Neutrophil (primary cell): ENCODE data around the gene GPT2.
"Not testable (repeated sequence)": the region's sequence is repeated elsewhere in the genome, so short reads cannot be mapped to it uniquely, and the experiment has no call there.

Source experiments
- H3K27ac ChIP-seq: fragments of 200-600 bp; sonication (generic); 2 replicates; pipeline ENCODE4 v1.5.1; 2016; ENCODE audit warnings: mild to moderate bottlenecking, moderate library complexity
- H3K27me3 ChIP-seq: fragments of 200-600 bp; sonication (generic); 2 replicates; pipeline ENCODE4 v1.6.0; 2016; ENCODE audit warnings: mild to moderate bottlenecking
- H3K36me3 ChIP-seq: fragments of 200-600 bp; sonication (generic); 2 replicates; pipeline ENCODE4 v1.5.1; 2017
- H3K4me1 ChIP-seq, 2 experiments: fragments of 200-600 bp in 1 of 2; sonication (generic) in 1 of 2; 1 replicate in 1 of 2; 2 replicates in 1 of 2; pipeline versions ENCODE4 v1.5.1 to v1.6.1; 2013 to 2016; ENCODE audit warnings: low read depth in 1 of 2, low read length in 1 of 2, mild to moderate bottlenecking in 1 of 2, moderate library complexity in 1 of 2; ENCODE audit not compliant: control insufficient read depth in 1 of 2, insufficient read depth in 1 of 2
- H3K4me3 ChIP-seq, 2 experiments: fragments of 200-600 bp in 1 of 2; sonication (generic) in 1 of 2; 1 replicate in 1 of 2; 2 replicates in 1 of 2; pipeline ENCODE4 v1.5.1; 2013 to 2016; ENCODE audit warnings: low read depth in 1 of 2, low read length in 1 of 2, mild to moderate bottlenecking in 1 of 2, moderate library complexity in 1 of 2
- H3K9me3 ChIP-seq: fragments of 200-600 bp; sonication (generic); 2 replicates; pipeline ENCODE4 v1.5.1; 2016
- TF ChIP-seq, protein P1 (sequence below): fragments of 200-600 bp; sonication (generic); IDR thresholded peaks from 2 replicates; pipeline ENCODE4 v1.5.1; 2016; ENCODE audit warnings: antibody characterized with exemption

The GPT2 gene

DNA sequence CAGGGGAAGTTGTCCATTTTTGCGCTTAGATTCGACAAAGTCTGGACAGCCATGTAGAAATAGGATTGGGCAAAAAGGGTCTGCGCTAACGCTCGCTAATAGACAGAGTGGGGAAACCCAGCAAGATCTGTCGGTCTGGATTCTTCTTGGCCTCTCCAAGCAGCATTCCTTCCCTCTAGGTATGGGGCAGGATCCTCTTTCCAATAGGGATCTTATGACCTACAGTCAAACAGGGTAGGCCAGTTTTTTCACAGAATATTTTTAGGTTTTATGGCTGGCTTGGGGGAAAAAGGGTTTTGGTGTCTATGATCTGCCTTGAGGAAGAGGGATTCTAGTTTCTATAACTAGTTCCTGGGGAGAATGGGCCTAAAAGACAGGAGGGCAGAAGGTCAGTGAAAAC lies 26.0 kb upstream of the GPT2 start:
- TF ChIP-seq, protein P1, sequence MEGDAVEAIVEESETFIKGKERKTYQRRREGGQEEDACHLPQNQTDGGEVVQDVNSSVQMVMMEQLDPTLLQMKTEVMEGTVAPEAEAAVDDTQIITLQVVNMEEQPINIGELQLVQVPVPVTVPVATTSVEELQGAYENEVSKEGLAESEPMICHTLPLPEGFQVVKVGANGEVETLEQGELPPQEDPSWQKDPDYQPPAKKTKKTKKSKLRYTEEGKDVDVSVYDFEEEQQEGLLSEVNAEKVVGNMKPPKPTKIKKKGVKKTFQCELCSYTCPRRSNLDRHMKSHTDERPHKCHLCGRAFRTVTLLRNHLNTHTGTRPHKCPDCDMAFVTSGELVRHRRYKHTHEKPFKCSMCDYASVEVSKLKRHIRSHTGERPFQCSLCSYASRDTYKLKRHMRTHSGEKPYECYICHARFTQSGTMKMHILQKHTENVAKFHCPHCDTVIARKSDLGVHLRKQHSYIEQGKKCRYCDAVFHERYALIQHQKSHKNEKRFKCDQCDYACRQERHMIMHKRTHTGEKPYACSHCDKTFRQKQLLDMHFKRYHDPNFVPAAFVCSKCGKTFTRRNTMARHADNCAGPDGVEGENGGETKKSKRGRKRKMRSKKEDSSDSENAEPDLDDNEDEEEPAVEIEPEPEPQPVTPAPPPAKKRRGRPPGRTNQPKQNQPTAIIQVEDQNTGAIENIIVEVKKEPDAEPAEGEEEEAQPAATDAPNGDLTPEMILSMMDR, result no peak
- Histone ChIP-seq H3K27me3 (no peaks in the 10 kb centered on the region), H3K9me3 (no peaks in the 10 kb centered on the region), H3K27ac (no peak overlapping the region), H3K4me1 (no peaks in the 10 kb centered on the region), H3K36me3 (no peaks in the 10 kb centered on the region), H3K4me3 (no peak overlapping the region)

DNA sequence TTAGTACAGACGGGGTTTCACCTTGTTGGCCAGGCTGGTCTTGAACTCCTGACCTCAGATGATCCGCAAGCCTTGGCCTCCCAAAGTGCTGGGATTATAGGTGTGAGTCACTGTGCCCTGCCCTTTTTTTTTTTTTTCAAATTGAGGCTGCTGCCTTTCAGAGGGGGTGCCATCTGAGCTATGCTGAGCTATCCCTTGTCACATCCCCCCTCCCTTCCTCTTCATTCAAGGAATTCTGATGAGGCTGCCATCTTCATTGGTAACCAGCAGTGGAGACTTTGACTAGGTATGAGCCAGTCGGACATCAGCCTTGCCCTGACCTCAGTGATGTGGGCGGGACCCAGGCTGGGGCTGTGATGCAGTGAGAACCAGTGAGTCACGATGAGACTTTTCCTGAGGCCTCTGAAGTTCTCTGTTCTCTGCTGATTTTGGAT lies 24.4 kb upstream of the GPT2 start:
- TF ChIP-seq, protein P1, result no peak
- Histone ChIP-seq H3K27me3 (no peaks in the 10 kb centered on the region), H3K27ac (no peak overlapping the region), H3K4me3 (no peak overlapping the region), H3K4me1 (no peaks in the 10 kb centered on the region), H3K36me3 (no peaks in the 10 kb centered on the region), H3K9me3 (no peaks in the 10 kb centered on the region)

DNA sequence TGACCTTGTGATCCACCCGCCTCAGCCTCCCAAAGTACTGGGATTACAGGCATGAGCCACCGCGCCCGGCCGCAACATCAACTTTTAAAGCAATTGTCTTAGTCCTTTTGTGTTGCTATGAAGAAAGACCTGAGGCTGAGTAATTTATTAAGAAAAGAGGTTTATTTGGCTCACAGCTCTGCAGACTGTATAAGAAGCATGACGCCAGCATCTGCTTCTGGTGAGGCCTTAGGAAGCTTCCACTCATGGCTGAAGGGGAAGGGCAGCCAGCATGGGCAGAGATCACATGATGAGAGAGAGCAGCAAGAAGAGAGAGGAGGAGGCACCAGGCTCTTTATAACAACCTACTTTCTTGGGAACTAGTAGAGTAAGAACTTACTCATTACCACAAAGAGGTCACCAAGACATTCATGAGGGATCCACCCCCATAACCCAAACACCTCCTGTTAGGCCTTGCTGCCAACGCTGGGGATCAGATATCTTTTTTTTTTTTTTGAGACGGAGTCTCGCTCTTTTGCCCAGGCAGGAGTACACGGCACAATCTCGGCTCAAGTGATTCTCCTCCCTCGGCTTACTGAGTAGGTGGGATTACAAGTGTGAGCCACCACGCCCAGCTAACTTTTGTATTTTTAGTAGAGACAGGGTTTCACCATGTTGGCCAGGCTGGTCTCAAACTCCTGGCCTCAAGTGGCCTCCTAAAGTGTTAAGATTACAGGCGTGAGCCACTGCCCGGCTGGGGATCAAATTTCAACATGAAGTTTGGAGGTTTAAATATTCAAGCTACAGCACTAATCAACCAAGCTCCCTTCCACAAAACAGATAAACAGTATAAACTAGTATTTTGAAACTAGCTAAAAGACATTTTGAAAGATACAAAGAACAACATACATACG lies 21.4 kb upstream of the GPT2 start:
- TF ChIP-seq, protein P1, result no peak
- no peaks in the 10 kb centered on the region for H3K4me1 ChIP-seq
- no peaks in the 10 kb centered on the region for H3K9me3 ChIP-seq
- H3K36me3 ChIP-seq, result no peaks in the 10 kb centered on the region
- H3K4me3 ChIP-seq, result no peak overlapping the region
- H3K27ac ChIP-seq, result no peak overlapping the region
- no peaks in the 10 kb centered on the region for H3K27me3 ChIP-seq

DNA sequence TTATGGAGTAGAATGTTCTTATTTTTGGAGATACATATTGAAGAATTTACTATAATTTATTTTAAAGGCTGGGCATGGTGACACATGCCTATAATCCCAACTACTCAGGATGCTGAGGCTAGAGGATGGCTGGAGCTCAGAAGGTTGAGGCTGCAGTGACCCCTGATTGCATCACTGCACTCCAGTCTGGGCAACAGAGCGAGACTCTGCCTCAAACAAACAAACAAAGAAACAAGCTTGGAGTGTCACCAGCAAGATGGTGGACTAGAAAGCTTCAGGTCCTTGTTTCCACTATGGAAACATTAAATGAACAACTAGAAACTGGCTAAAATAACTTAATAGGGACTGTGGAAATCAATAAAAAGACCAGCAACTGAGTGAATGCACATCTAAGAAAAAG lies 17.9 kb upstream of the GPT2 start:
- no peak overlapping the region for H3K27ac ChIP-seq
- no peaks in the 10 kb centered on the region for H3K27me3 ChIP-seq
- H3K4me1 ChIP-seq, result no peaks in the 10 kb centered on the region
- no peaks in the 10 kb centered on the region for H3K9me3 ChIP-seq
- H3K36me3 ChIP-seq, result no peaks in the 10 kb centered on the region
- H3K4me3 ChIP-seq, result no peak overlapping the region
- TF ChIP-seq, protein P1, result no peak

DNA sequence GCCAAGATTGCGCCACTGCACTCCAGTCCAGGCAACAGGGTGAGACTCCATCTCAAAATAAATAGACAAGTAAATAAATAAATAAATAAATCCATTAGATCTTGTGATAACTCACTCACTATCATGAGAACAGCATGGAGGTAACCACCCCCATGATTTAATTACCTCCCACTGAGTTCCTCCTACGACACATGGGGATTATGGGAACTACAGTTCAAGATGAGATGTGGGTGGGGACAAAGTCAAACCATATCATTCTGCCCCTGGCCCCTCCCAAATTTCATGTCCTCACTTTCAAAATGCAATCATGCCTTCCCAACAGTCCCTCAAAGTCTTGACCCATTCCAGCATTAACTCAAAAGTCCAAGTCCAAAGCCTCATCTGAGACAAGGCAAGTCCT lies 16.7 kb upstream of the GPT2 start:
- not testable (repeated sequence) for H3K27ac ChIP-seq, H3K4me1 ChIP-seq, H3K9me3 ChIP-seq, H3K36me3 ChIP-seq, H3K27me3 ChIP-seq, H3K4me3 ChIP-seq

DNA sequence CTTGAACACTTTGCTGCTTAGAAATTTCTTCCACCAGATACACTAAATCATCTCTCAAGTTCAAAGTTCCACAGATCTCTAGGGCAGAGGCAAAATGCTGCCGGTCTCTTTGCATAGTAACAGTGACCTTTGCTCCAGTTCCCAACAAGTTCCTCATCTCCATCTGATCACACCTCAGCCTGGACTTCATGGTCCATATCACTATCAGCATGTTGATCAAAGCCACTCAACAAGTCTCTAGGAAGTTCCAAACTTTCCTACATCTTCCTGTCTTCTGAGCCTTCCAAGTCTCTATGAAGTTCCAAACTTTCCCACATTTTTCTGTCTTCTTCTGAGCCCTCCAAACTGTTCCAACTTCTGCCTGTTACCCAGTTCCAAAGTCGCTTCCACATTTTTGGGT lies 15.3 kb upstream of the GPT2 start:
- H3K4me1 ChIP-seq, H3K36me3 ChIP-seq, H3K27ac ChIP-seq, H3K9me3 ChIP-seq, H3K27me3 ChIP-seq, H3K4me3 ChIP-seq: not testable (repeated sequence)
